Left lung (tissue), 10 donors: ENCODE measurements around the gene PDE10A. TPM values are rescaled to one million over a fixed set of nuclear protein-coding genes. Genes with fewer than 3 reads are reported as not detected.

Source experiments
- ATAC-seq: fragments of 200-7000 bp; cut with Tn5 transposase; one replicate; pipeline ENCODE4 v1.9.1; 2020; ENCODE audit warnings: moderate library complexity
- DNase-seq, 4 donors: peaks; one replicate each; pipeline ENCODE4 v3.0.0-alpha.2; 2013 to 2020
- H3K27ac ChIP-seq, 2 donors: fragments of 200-600 bp; sonication (generic) in 1 of 2; one replicate each; pipeline versions ENCODE4 v1.5.0 to v1.8.0; 2020 to 2021
- H3K27me3 ChIP-seq, 2 donors: fragments of 200-600 bp; sonication (generic) in 1 of 2; one replicate each; pipeline versions ENCODE4 v1.5.0 to v1.8.0; 2020 to 2021
- H3K36me3 ChIP-seq, 2 donors: fragments of 200-600 bp; sonication (generic) in 1 of 2; one replicate each; pipeline versions ENCODE4 v1.5.0 to v1.8.0; 2020 to 2021
- H3K4me1 ChIP-seq, 2 donors: fragments of 200-600 bp; one replicate each; pipeline ENCODE4 v1.8.0; 2021
- H3K4me3 ChIP-seq, 2 donors: fragments of 200-600 bp; sonication (generic) in 1 of 2; one replicate each; pipeline versions ENCODE4 v1.5.0 to v1.8.0; 2020 to 2021; ENCODE audit warnings: mild to moderate bottlenecking in 1 of 2
- H3K9me3 ChIP-seq, 2 donors: fragments of 200-600 bp; sonication (generic) in 1 of 2; one replicate each; pipeline versions ENCODE4 v1.5.0 to v1.8.0; 2020 to 2021
- CTCF ChIP-seq, 2 donors: fragments of 200-600 bp; sonication (generic) in 1 of 2; IDR thresholded peaks; one replicate each; pipeline versions ENCODE4 v1.5.0 to v1.8.0; 2021; ENCODE audit warnings: antibody characterized with exemption in 2 of 2
- intact Hi-C, 2 donors: fragments of 100-400 bp; cut with DNase I; formaldehyde crosslinking; loops; one replicate each; pipeline versions ENCODE4 v1.11.2 to v1.14.2; 2022
- polyA plus RNA-seq, 6 donors: library from polyadenylated mRNA; unstranded; fragments of 120-200 nt; gene quantifications; one replicate each; pipeline ENCODE4 v1.2.1, GENCODE V29; 2013; ENCODE audit not compliant: insufficient read length in 6 of 6
- total RNA-seq, 2 donors: library from RNA; stranded (reverse); fragmentation: NEBNext Ultra II Directional; extraction: Animal tissue kit (Norgen Biotek cat#: 25700); gene quantifications; one replicate each; pipeline ENCODE4 v1.2.1, GENCODE V29; 2021
- donor health status: DM: no; HTN: yes; CAD: no.
- donor health status: DM: no; HTN: no; CAD: no.

The PDE10A gene
- total and polyA plus RNA-seq, 8 donors = 1.3 to 10.0 (median 8.2) TPM

GRCh38 chr6:165697171-165697570, 34.1 kb upstream of the PDE10A start:
- no peak for TF ChIP-seq CTCF (IDR thresholded peaks at IDR 0.05)
- H3K9me3 ChIP-seq = peaks cover 0 to 15% of the 10 kb centered on the region in 2 donors
- H3K27me3 ChIP-seq = peaks cover 0 to 6% of the 10 kb centered on the region in 2 donors
- no peaks in the 10 kb centered on the region for H3K4me1 ChIP-seq
- H3K27ac ChIP-seq = no peak overlapping the region
- DNase-seq = no peak
- no peaks in the 10 kb centered on the region for H3K36me3 ChIP-seq
- intact Hi-C loops = no loop called here
- H3K4me3 ChIP-seq = no peak overlapping the region
- ATAC-seq = no peak

GRCh38 chr6:165695722-165696515, 32.9 kb upstream of the PDE10A start:
- DNase-seq (no peak), ATAC-seq (no peak)
- Histone ChIP-seq H3K27ac (no peak overlapping the region), H3K4me3 (no peak overlapping the region), H3K9me3 (peaks cover 0 to 15% of the 10 kb centered on the region in 2 donors), H3K36me3 (no peaks in the 10 kb centered on the region), H3K4me1 (no peaks in the 10 kb centered on the region), H3K27me3 (peaks cover 0 to 6% of the 10 kb centered on the region in 2 donors)
- no peak for TF ChIP-seq CTCF (IDR thresholded peaks at IDR 0.05)
- intact Hi-C loops = no loop called here

GRCh38 chr6:165694296-165694695, 31.3 kb upstream of the PDE10A start:
- DNase-seq (peak in 1 of 4 donors; percentile 41), ATAC-seq (no peak)
- intact Hi-C loops = no loop called here
- Histone ChIP-seq H3K4me1 (no peaks in the 10 kb centered on the region), H3K36me3 (no peaks in the 10 kb centered on the region), H3K4me3 (no peak overlapping the region), H3K27me3 (peaks cover 0 to 6% of the 10 kb centered on the region in 2 donors), H3K9me3 (peaks cover 0 to 12% of the 10 kb centered on the region in 2 donors), H3K27ac (no peak overlapping the region)
- no peak for TF ChIP-seq CTCF (IDR thresholded peaks at IDR 0.05)

GRCh38 chr6:165692106-165692653, 29.1 kb upstream of the PDE10A start:
- TF ChIP-seq CTCF (IDR thresholded peaks at IDR 0.05) = no peak
- Histone ChIP-seq H3K36me3 (no peaks in the 10 kb centered on the region), H3K4me1 (no peaks in the 10 kb centered on the region), H3K4me3 (no peak overlapping the region), H3K27me3 (peaks cover 0 to 6% of the 10 kb centered on the region in 2 donors), H3K9me3 (no peaks in the 10 kb centered on the region), H3K27ac (no peak overlapping the region)
- peak in 1 of 4 donors; percentile 33 for DNase-seq
- no peak for ATAC-seq
- intact Hi-C loops = no loop called here

- peaks cover 0 to 6% of the 10 kb centered on the region in 2 donors for H3K27me3 ChIP-seq
These were observed 26.7 kb upstream of the PDE10A start for GRCh38 chr6:165689699-165690098.

More at GRCh38 chr6:165689699-165690098, 26.7 kb upstream of the PDE10A start:
- H3K4me3 ChIP-seq = no peak overlapping the region
- no peak for DNase-seq
- H3K36me3 ChIP-seq = no peaks in the 10 kb centered on the region
- no peak for TF ChIP-seq CTCF (IDR thresholded peaks at IDR 0.05)
- H3K9me3 ChIP-seq = no peaks in the 10 kb centered on the region
- intact Hi-C loops = no loop called here
- no peak for ATAC-seq
- no peak overlapping the region for H3K27ac ChIP-seq
- H3K4me1 ChIP-seq = no peaks in the 10 kb centered on the region
